Hepatocyte (in vitro differentiated cells): Measurements from ENCODE around the gene ESRRA.

Source experiments
- CTCF ChIP-seq: fragments of 200-600 bp; sonication (generic); IDR thresholded peaks from 2 replicates; pipeline ENCODE4 v1.5.1; 2016; ENCODE audit warnings: antibody characterized with exemption, mild to moderate bottlenecking; ENCODE audit not compliant: poor library complexity
- EZH2 ChIP-seq: fragments of 200-600 bp; sonication (generic); IDR thresholded peaks from 2 replicates; pipeline ENCODE4 v1.6.1; 2016; ENCODE audit warnings: antibody characterized with exemption, mild to moderate bottlenecking, borderline replicate concordance
- EZH2phosphoT487 ChIP-seq: fragments of 200-600 bp; sonication (generic); IDR thresholded peaks from one replicate; pipeline ENCODE4 v1.6.1; 2018; ENCODE audit warnings: antibody characterized with exemption, mild to moderate bottlenecking, low read depth, moderate library complexity; ENCODE audit not compliant: unreplicated experiment, severe bottlenecking

GRCh38 chr11:64312947-64313346 lies 7.6 kb downstream of the ESRRA start:
- TF ChIP-seq EZH2 (no peak), EZH2phosphoT487 (no peak), CTCF (no peak)
